ENCODE results near the gene KRT3. TPM values are rescaled to one million over a fixed set of nuclear protein-coding genes. Genes with fewer than 3 reads are reported as not detected.
A peak's percentile ranks its signal among the peaks of the same experiment; 100 is the strongest.

The KRT3 gene
- total and polyA plus RNA-seq, 9 of the 15 experiments (the other 6 are each of a cell fraction or from before 2014, with no cell fraction given): not detected

DNA sequence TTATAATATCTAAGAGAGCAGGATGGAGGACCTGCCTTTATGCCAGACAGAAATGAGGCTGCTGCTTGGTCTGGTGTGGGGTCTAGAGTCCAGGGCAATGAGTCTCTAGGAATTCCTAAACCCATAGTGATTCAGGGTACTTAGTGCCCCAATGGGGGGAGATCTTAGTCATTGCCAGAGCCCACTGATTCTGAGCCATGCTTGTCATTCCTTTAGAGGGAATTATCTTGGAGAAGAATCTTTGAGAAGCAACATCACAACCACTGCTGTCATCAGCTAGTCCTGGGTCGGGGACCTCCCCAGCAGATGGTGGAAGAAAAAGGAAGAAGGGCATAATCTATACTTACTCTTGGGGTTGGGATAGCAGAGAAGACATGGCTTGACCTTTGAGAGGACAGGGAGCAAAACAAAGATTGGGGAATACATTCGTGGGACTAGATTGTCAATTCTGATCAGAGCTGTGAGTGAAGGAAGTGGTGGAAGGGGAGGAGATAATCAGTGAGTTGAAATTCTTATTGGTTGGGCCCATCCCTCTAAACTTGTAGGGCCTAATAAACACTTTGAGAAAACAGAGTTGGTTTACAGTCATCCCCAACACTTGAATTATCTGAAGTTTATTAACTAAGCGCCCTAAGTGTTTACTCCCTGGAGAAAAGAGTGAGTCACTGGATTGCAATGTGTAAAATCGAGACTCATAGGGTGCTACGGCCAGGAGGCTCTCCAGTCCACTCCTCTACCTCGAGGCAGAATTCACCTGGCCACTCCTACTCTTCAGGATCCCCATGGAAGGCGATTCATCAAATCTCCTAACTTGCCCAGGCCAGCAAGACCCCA lies 3.0 kb upstream of the KRT3 start:
- intact Hi-C loops (cut with micrococcal nuclease): no loop called here
- Histone ChIP-seq H3K27me3 (ENCODE audit: control insufficient read depth in 2 of 2, insufficient read depth in 2 of 2, low read length in 2 of 2) (no peaks in the 10 kb centered on the region), H4K20me1 (replicated peaks; ENCODE audit: control insufficient read depth, insufficient read depth, low read length) (no peaks in the 10 kb centered on the region), H3K4me2 (ENCODE audit: insufficient read depth, low read length) (no peak overlapping the region), H3K79me2 (ENCODE audit: control insufficient read depth, insufficient read depth, low read length) (no peaks in the 10 kb centered on the region), H2AFZ (ENCODE audit: low read depth, low read length) (peak overlapping the region; percentile 46; the same call in 1 of the 2 replicates), H3K4me1 (replicated peaks in 1 of 2; ENCODE audit: control insufficient read depth in 2 of 2, insufficient read depth in 2 of 2, low read length in 2 of 2) (peaks cover 28 to 37% of the 10 kb centered on the region in 2 experiments; a peak in 4 of 5 replicates), H3K27ac (ENCODE audit: extremely low read depth, low read depth, low read length) (no peak overlapping the region), H3K9ac (ENCODE audit: insufficient read depth in 1 of 2, low read depth in 2 of 2, low read length in 2 of 2) (no peak overlapping the region), H3K36me3 (ENCODE audit: control insufficient read depth, insufficient read depth, low read length) (no peaks in the 10 kb centered on the region), H3K9me3 (replicated peaks; ENCODE audit: control insufficient read depth, insufficient read depth, low read depth, low read length) (no peaks in the 10 kb centered on the region), H3K9me1 (ENCODE audit: control insufficient read depth, insufficient read depth, low read length) (no peaks in the 10 kb centered on the region), H3K4me3 (no peak overlapping the region)
- in situ Hi-C loops (cut with MboI): no loop called here
- DNase-seq (ENCODE audit: extremely low read depth in 1 of 4, low spot score in 3 of 4) (no peak), ATAC-seq (no peak), FAIRE-seq (peak; percentile 54)
- BruUV-seq (replicated peaks): no TSS peak
- WGBS (ENCODE audit: insufficient coverage, low coverage, missing lambda C conversion rate): 22% methylated on average over 7 of the region's 7 CpGs
- TF ChIP-seq GATA2 (CRISPR knock-in tag; IDR thresholded peaks at IDR 0.05) (no peak), JUND (IDR thresholded peaks at IDR 0.05; ENCODE audit: borderline replicate concordance, low read depth, low read length) (peak; percentile 46; the same call in 1 of the 2 replicates), JUND (tag; IDR thresholded peaks at IDR 0.05; ENCODE audit: borderline replicate concordance, low read depth, low read length) (no peak), FOSL1 (tag; conservative IDR thresholded peaks at IDR 0.05) (peak; percentile 67), PTTG1 (tag; IDR thresholded peaks at IDR 0.05; ENCODE audit: low read depth) (no peak), PTBP1 (IDR thresholded peaks at IDR 0.05; ENCODE audit: low read depth, low read length) (no peak), BHLHE40 (IDR thresholded peaks at IDR 0.05; ENCODE audit: low read length) (no peak), MEIS2 (IDR thresholded peaks at IDR 0.05; ENCODE audit: partially characterized antibody) (peak; percentile 14)
- TF ChIP-seq, protein P1, sequence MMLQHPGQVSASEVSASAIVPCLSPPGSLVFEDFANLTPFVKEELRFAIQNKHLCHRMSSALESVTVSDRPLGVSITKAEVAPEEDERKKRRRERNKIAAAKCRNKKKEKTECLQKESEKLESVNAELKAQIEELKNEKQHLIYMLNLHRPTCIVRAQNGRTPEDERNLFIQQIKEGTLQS (IDR thresholded peaks at IDR 0.05): peak; percentile 60
- TF ChIP-seq, protein P1 (CRISPR knock-in tag; conservative IDR thresholded peaks at IDR 0.05): no peak
- CTCF ChIA-PET (ENCODE audit: low intra/inter-chr PET ratio): no interaction called here
- POLR2A ChIA-PET: interaction anchor here (1.5 to 1.9 kb wide), 2 partner anchors 8 to 10 kb away, joined by 5 to 11 read pairs; no protein-coding TSS in a partner anchor
